NT2/D1 (cell line): ENCODE measurements around the gene LSAMP.

ENCODE experiments used
- SUZ12 ChIP-seq: IDR thresholded peaks from 2 replicates; pipeline ENCODE4 v1.6.1; 2011; ENCODE audit not compliant: insufficient read length, insufficient read depth; ENCODE audit errors: extremely low read depth
- YY1 ChIP-seq: IDR thresholded peaks from 2 replicates; pipeline ENCODE4 v1.6.1; 2011; ENCODE audit not compliant: insufficient read length, insufficient read depth
- ZNF274 ChIP-seq: IDR thresholded peaks from 2 replicates; pipeline ENCODE4 v1.6.1; 2011; ENCODE audit warnings: mild to moderate bottlenecking, low read depth, low read length

DNA sequence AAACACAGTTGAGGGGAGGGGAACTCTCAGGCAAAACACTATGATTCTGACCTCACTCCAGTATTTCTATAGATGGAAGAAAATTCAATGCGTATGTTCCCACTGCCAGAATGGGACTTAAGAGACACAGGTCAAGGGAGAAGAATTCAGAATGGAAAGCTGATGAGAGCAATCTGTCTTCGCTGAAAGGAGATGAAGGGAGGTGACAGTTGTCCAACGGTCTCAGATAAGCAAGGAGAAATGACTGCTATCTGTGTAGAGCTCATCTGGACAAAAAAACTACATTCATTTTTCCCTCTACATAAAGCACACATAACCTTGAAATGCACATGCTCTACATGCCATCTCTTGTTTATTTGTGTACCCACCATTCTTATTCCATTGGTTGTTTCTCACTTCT lies 405.1 kb downstream of the LSAMP start:
- TF ChIP-seq SUZ12 (no peak), YY1 (no peak), ZNF274 (no peak)
